OCI-LY7 (cell line): ENCODE data around the gene GALNTL6. TPM values are rescaled to one million over a fixed set of nuclear protein-coding genes. Genes with fewer than 3 reads are reported as not detected.

Experiments used
- BruUV-seq: library from RNA; stranded (reverse); fragments of 400-500 nt; replicated peaks from 2 replicates; lab custom pipeline; 2021; lab: Mats Ljungman, UMichigan
- CTCF ChIA-PET: fragments of 300-600 bp; sonication (Branson Sonifier 250); formaldehyde crosslinking; loops from one replicate; lab custom pipeline; 2022; ENCODE audit warnings: antibody characterized with exemption; ENCODE audit not compliant: unreplicated experiment; lab: Charles Lee
- POLR2A ChIA-PET: fragments of 300-600 bp; sonication (Branson Sonifier 250); formaldehyde crosslinking; loops from one replicate; lab custom pipeline; 2022; ENCODE audit warnings: antibody characterized with exemption; lab: Charles Lee
- DNase-seq: peaks from one replicate; pipeline ENCODE4 v3.0.0-alpha.2; 2015; ENCODE audit warnings: low spot score
- H2AFZ ChIP-seq: fragments of 200-600 bp; sonication (generic), shearing (Covaris generic); 2 replicates; pipeline ENCODE4 v1.6.1; 2014; ENCODE audit warnings: mild to moderate bottlenecking, antibody characterized with exemption, low read length, moderate library complexity
- H3K27ac ChIP-seq: fragments of 200-600 bp; sonication (generic); 2 replicates; pipeline ENCODE4 v1.5.1; 2014; ENCODE audit warnings: mixed run types, low read depth, mild to moderate bottlenecking, moderate library complexity, low read length, inconsistent platforms; ENCODE audit not compliant: poor library complexity, severe bottlenecking
- H3K36me3 ChIP-seq: fragments of 200-600 bp; sonication (generic); 2 replicates; pipeline ENCODE4 v1.6.1; 2014; ENCODE audit warnings: mild to moderate bottlenecking, antibody characterized with exemption, low read length, moderate library complexity, mixed read lengths; ENCODE audit not compliant: insufficient read depth
- H3K4me1 ChIP-seq: fragments of 200-600 bp; sonication (generic); 2 replicates; pipeline ENCODE4 v1.5.1; 2014; ENCODE audit warnings: mild to moderate bottlenecking, low read length; ENCODE audit not compliant: insufficient read depth, poor library complexity, severe bottlenecking
- H3K4me2 ChIP-seq: fragments of 200-600 bp; sonication (generic); 2 replicates; pipeline ENCODE4 v1.6.1; 2014; ENCODE audit warnings: mild to moderate bottlenecking, low read length
- H3K4me3 ChIP-seq: fragments of 200-600 bp; sonication (generic); 2 replicates; pipeline ENCODE4 v1.5.1; 2014; ENCODE audit warnings: mild to moderate bottlenecking, low read depth, low read length; ENCODE audit not compliant: poor library complexity, severe bottlenecking
- H3K79me2 ChIP-seq: fragments of 200-600 bp; sonication (generic); 2 replicates; pipeline ENCODE4 v1.6.1; 2016; ENCODE audit warnings: low read depth, mild to moderate bottlenecking, low read length, moderate library complexity, mixed read lengths; ENCODE audit not compliant: insufficient read depth
- H3K9me2 ChIP-seq: fragments of 200-600 bp; sonication (generic); 2 replicates; pipeline ENCODE4 v1.6.1; 2016; ENCODE audit warnings: mild to moderate bottlenecking, low read length, mixed read lengths; ENCODE audit not compliant: insufficient read depth
- H3K9me3 ChIP-seq: fragments of 200-600 bp; sonication (generic); 2 replicates; pipeline ENCODE4 v1.6.1; 2014; ENCODE audit warnings: mild to moderate bottlenecking, mixed run types, low read length, mixed read lengths
- H4K20me1 ChIP-seq: fragments of 200-600 bp; sonication (generic); 2 replicates; pipeline ENCODE4 v1.6.1; 2014; ENCODE audit warnings: mild to moderate bottlenecking, antibody characterized with exemption, low read length, moderate library complexity, mixed read lengths; ENCODE audit not compliant: insufficient read depth
- EZH2phosphoT487 ChIP-seq: fragments of 200-600 bp; sonication (generic); IDR thresholded peaks from 2 replicates; pipeline ENCODE4 v1.6.1; 2018; ENCODE audit warnings: low read depth, borderline replicate concordance, mild to moderate bottlenecking, mixed run types, antibody characterized with exemption, low read length, moderate library complexity, mixed read lengths
- intact Hi-C: fragments of 100-400 bp; cut with micrococcal nuclease; formaldehyde crosslinking; loops from one replicate; pipeline ENCODE4 v1.10.0; 2022; ENCODE audit not compliant: unreplicated experiment
- total RNA-seq, 2 experiments: library from RNA; depleted of rRNA in 1 of 2; stranded (reverse); fragments of >200 nt in 1 of 2; shearing (Covaris generic) in 1 of 2; gene quantifications; 2 replicates each; pipeline ENCODE4 v1.2.3, GENCODE V29; 2014 to 2022
- TF ChIP-seq, protein P1 (sequence below): fragments of 200-600 bp; sonication (generic); conservative IDR thresholded peaks from 2 replicates; pipeline ENCODE4 v1.5.1; 2014; ENCODE audit warnings: mild to moderate bottlenecking, antibody characterized with exemption, low read length, moderate library complexity, mixed read lengths

GALNTL6 gene
- total RNA-seq, 2 experiments from 2014 or later, result not detected

DNA sequence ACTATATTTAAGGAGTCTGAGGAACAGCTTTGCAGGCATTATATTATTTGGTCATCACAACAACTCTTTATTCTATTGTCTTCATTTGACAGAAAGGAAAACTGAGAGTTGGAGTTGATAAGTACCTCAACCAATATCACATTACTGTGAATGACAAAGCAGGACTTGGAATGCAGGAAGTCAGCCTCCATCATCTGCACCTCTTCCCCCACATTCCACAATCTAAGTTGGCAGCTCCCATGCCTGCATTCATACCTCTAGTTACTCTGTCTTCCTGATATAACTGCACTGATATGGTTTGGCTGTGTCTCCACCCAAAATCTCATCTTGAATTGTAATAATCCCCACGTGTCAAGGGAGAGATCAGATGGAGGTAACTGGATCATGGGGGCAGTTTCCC lies 356.7 kb downstream of the GALNTL6 start:
- ChIA-PET POLR2A (no interaction called here), CTCF (no interaction called here)
- Histone ChIP-seq H3K27ac (no peak overlapping the region), H3K9me3 (no peaks in the 10 kb centered on the region), H2AFZ (no peak overlapping the region), H3K4me3 (no peak overlapping the region), H4K20me1 (no peaks in the 10 kb centered on the region), H3K36me3 (no peaks in the 10 kb centered on the region), H3K4me2 (no peak overlapping the region), H3K4me1 (no peaks in the 10 kb centered on the region), H3K9me2 (no peaks in the 10 kb centered on the region), H3K79me2 (no peaks in the 10 kb centered on the region)
- intact Hi-C loops, result no loop called here
- TF ChIP-seq, protein P1, sequence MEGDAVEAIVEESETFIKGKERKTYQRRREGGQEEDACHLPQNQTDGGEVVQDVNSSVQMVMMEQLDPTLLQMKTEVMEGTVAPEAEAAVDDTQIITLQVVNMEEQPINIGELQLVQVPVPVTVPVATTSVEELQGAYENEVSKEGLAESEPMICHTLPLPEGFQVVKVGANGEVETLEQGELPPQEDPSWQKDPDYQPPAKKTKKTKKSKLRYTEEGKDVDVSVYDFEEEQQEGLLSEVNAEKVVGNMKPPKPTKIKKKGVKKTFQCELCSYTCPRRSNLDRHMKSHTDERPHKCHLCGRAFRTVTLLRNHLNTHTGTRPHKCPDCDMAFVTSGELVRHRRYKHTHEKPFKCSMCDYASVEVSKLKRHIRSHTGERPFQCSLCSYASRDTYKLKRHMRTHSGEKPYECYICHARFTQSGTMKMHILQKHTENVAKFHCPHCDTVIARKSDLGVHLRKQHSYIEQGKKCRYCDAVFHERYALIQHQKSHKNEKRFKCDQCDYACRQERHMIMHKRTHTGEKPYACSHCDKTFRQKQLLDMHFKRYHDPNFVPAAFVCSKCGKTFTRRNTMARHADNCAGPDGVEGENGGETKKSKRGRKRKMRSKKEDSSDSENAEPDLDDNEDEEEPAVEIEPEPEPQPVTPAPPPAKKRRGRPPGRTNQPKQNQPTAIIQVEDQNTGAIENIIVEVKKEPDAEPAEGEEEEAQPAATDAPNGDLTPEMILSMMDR, result no peak
- no peak for TF ChIP-seq EZH2phosphoT487
- no peak for DNase-seq
- BruUV-seq, result no TSS peak

DNA sequence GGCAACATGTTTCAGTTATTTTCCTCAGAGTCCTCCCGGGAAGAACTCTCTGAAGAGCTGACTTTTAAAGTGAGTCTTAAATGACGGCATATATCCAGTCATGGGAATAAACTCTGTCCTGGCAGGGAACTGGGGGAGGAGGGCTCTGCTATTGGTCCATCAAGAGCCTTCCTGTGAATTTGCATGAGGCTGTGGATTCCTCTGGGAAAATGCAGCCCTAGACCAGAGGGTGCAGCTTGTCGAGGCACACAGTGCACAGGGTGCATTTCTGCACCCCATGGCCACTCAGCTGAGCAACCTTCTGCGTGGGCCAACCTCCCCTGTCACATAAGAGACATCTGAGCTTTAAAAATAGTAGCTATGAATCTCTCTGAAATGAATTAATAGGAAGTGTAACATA lies 360.0 kb downstream of the GALNTL6 start:
- H3K27ac ChIP-seq, result no peak overlapping the region
- no peaks in the 10 kb centered on the region for H3K79me2 ChIP-seq
- TF ChIP-seq, protein P1, result no peak
- no peak for TF ChIP-seq EZH2phosphoT487
- POLR2A ChIA-PET, result no interaction called here
- no peak for DNase-seq
- no peaks in the 10 kb centered on the region for H4K20me1 ChIP-seq
- no peak overlapping the region for H3K4me3 ChIP-seq
- no peaks in the 10 kb centered on the region for H3K36me3 ChIP-seq
- H2AFZ ChIP-seq, result no peak overlapping the region
- H3K4me2 ChIP-seq, result no peak overlapping the region
- CTCF ChIA-PET, result no interaction called here
- BruUV-seq, result no TSS peak
- intact Hi-C loops, result no loop called here
- H3K9me2 ChIP-seq, result no peaks in the 10 kb centered on the region
- H3K9me3 ChIP-seq, result no peaks in the 10 kb centered on the region
- no peaks in the 10 kb centered on the region for H3K4me1 ChIP-seq

DNA sequence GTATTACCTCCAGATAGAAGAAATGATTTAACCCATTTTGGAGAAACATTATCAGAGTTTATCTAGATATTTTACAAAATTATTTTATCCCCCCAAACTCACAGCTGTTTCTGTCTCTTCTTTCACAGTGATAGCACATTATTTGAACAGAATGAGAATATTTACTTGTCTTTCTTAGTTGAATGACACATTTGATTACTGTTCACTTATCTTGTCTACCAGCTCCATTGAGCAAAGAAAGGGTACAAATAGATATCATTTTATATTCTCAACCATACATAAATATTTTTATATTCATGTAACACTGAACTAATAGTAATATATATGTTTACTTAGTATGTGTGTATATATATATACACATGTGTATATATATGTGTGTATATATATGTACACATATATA lies 364.2 kb downstream of the GALNTL6 start:
- POLR2A ChIA-PET, result no interaction called here

More for the DNA sequence above, 364.2 kb downstream of the GALNTL6 start:
- Histone ChIP-seq H3K4me3 (no peak overlapping the region), H4K20me1 (no peaks in the 10 kb centered on the region), H3K27ac (no peak overlapping the region), H3K9me2 (no peaks in the 10 kb centered on the region), H2AFZ (no peak overlapping the region), H3K79me2 (no peaks in the 10 kb centered on the region), H3K4me1 (no peaks in the 10 kb centered on the region), H3K36me3 (no peaks in the 10 kb centered on the region), H3K9me3 (no peaks in the 10 kb centered on the region), H3K4me2 (no peak overlapping the region)
- TF ChIP-seq, protein P1, result no peak
- TF ChIP-seq EZH2phosphoT487, result no peak
- intact Hi-C loops, result no loop called here
- BruUV-seq, result no TSS peak
- DNase-seq, result no peak
- CTCF ChIA-PET, result no interaction called here
